Panc1 (cell line): ENCODE data around the gene CHST14. TPM values are rescaled to one million over a fixed set of nuclear protein-coding genes. Genes with fewer than 3 reads are reported as not detected.

Experiments used
- ATAC-seq: fragments of 200-7000 bp; cut with Tn5 transposase; 2 replicates; pipeline ENCODE4 v1.9.1; 2020; ENCODE audit warnings: mild to moderate bottlenecking, moderate library complexity
- BruUV-seq: library from RNA; stranded (reverse); fragments of 400-500 nt; replicated peaks from 2 replicates; lab custom pipeline; 2021; lab: Mats Ljungman, UMichigan
- CTCF ChIA-PET: fragments of 300-600 bp; sonication (Branson Sonifier 250); formaldehyde crosslinking; loops from one replicate; lab custom pipeline; 2022; ENCODE audit warnings: antibody characterized with exemption; lab: Charles Lee
- POLR2A ChIA-PET: fragments of 300-600 bp; sonication (Branson Sonifier 250); formaldehyde crosslinking; loops from one replicate; lab custom pipeline; 2022; ENCODE audit warnings: antibody characterized with exemption; lab: Charles Lee
- DNase-seq: peaks from one replicate; pipeline ENCODE4 v3.0.0-alpha.2; 2010; ENCODE audit warnings: low read depth, low spot score
- H3K27ac ChIP-seq: 2 replicates; pipeline ENCODE4 v1.5.1; 2011; ENCODE audit warnings: mild to moderate bottlenecking, low read length, inconsistent platforms
- H3K27me3 ChIP-seq: fragments of 200-500 bp; sonication (Bioruptor generic); 2 replicates; pipeline ENCODE4 v1.6.0; 2014; ENCODE audit warnings: low read length, inconsistent platforms; ENCODE audit not compliant: control insufficient read depth, insufficient read depth
- H3K36me3 ChIP-seq: fragments of 200-500 bp; sonication (Bioruptor generic); 2 replicates; pipeline ENCODE4 v1.5.1; 2014; ENCODE audit warnings: inconsistent platforms, mild to moderate bottlenecking, low read length, moderate library complexity; ENCODE audit not compliant: control insufficient read depth, insufficient read depth
- H3K4me1 ChIP-seq: 2 replicates; pipeline ENCODE4 v1.5.1; 2011; ENCODE audit warnings: inconsistent platforms, mild to moderate bottlenecking, low read length, moderate library complexity; ENCODE audit not compliant: control insufficient read depth, insufficient read depth
- H3K4me3 ChIP-seq, 2 experiments: 2 replicates each; pipeline ENCODE4 v1.5.1; 2011 to 2012; ENCODE audit warnings: low read depth in 2 of 2, low read length in 2 of 2, mild to moderate bottlenecking in 2 of 2, inconsistent platforms in 1 of 2, moderate library complexity in 1 of 2
- H3K9me3 ChIP-seq: fragments of 200-500 bp; sonication (Bioruptor generic); 2 replicates; pipeline ENCODE4 v1.5.1; 2014; ENCODE audit warnings: low read depth, mild to moderate bottlenecking, inconsistent platforms, low read length, moderate library complexity; ENCODE audit not compliant: control insufficient read depth, insufficient read depth
- POLR2AphosphoS5 ChIP-seq: IDR thresholded peaks from 2 replicates; pipeline ENCODE4 v1.6.1; 2012; ENCODE audit warnings: mild to moderate bottlenecking, low read depth, low read length, moderate library complexity
- SIN3A ChIP-seq: IDR thresholded peaks from 2 replicates; pipeline ENCODE4 v1.6.1; 2012; ENCODE audit warnings: low read depth, mild to moderate bottlenecking, low read length, moderate library complexity, borderline replicate concordance; ENCODE audit not compliant: insufficient read depth
- TCF7L2 ChIP-seq: IDR thresholded peaks from 2 replicates; pipeline ENCODE4 v1.6.1; 2011; ENCODE audit warnings: mild to moderate bottlenecking, low read depth, low read length, inconsistent platforms
- in situ Hi-C: cut with HindIII; loops from 2 replicates; pipeline ENCODE4 v1.10.0; 2016; ENCODE audit warnings: low sequenced_read_pairs, low pct_unique_long_range_greater_than_20kb
- intact Hi-C: fragments of 100-400 bp; cut with micrococcal nuclease; formaldehyde crosslinking; loops from one replicate; pipeline ENCODE4 v1.10.0; 2022; ENCODE audit not compliant: unreplicated experiment
- total RNA-seq: library from RNA; stranded (reverse); gene quantifications from one replicate; pipeline ENCODE4 v1.2.1, GENCODE V29; 2021; ENCODE audit not compliant: unreplicated experiment
- TF ChIP-seq, protein P1 (sequence below), 2 experiments: IDR thresholded peaks; 2 replicates each; pipeline ENCODE4 v1.6.1; 2011 to 2012; ENCODE audit warnings: low read depth in 2 of 2, control low read depth in 1 of 2, low read length in 1 of 2, mild to moderate bottlenecking in 1 of 2, moderate library complexity in 1 of 2; ENCODE audit not compliant: insufficient read depth in 1 of 2
- TF ChIP-seq, protein P2 (sequence below): fragments of 450-650 bp; IDR thresholded peaks from 2 replicates; pipeline ENCODE4 v1.5.1; 2017; ENCODE audit warnings: mild to moderate bottlenecking

CHST14 gene
- total RNA-seq, 1 experiment from 2014 or later = 42.4 TPM

DNA sequence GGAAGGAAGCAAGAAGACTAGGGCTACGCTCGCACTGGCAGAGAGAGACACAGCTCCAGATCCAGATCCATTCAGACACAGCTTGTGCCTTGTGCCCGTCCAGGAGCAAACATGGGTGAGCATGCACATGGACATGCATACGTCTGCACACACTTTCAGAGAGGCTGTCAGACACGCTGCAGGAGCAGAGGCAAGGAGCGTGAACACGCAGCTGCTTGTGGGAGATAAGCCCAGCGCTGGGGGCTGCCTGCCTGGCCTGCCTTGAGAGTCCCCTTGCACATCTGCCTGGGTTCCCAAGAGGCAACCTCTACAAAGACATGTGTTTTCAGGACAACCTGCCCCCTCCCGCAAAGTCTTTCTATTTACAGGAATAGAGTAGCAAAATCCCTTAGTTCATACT is 43.6 kb upstream of the CHST14 start:
- no peaks in the 10 kb centered on the region for H3K36me3 ChIP-seq
- ChIA-PET POLR2A (no interaction called here), CTCF (no interaction called here)
- TF ChIP-seq, protein P1, sequence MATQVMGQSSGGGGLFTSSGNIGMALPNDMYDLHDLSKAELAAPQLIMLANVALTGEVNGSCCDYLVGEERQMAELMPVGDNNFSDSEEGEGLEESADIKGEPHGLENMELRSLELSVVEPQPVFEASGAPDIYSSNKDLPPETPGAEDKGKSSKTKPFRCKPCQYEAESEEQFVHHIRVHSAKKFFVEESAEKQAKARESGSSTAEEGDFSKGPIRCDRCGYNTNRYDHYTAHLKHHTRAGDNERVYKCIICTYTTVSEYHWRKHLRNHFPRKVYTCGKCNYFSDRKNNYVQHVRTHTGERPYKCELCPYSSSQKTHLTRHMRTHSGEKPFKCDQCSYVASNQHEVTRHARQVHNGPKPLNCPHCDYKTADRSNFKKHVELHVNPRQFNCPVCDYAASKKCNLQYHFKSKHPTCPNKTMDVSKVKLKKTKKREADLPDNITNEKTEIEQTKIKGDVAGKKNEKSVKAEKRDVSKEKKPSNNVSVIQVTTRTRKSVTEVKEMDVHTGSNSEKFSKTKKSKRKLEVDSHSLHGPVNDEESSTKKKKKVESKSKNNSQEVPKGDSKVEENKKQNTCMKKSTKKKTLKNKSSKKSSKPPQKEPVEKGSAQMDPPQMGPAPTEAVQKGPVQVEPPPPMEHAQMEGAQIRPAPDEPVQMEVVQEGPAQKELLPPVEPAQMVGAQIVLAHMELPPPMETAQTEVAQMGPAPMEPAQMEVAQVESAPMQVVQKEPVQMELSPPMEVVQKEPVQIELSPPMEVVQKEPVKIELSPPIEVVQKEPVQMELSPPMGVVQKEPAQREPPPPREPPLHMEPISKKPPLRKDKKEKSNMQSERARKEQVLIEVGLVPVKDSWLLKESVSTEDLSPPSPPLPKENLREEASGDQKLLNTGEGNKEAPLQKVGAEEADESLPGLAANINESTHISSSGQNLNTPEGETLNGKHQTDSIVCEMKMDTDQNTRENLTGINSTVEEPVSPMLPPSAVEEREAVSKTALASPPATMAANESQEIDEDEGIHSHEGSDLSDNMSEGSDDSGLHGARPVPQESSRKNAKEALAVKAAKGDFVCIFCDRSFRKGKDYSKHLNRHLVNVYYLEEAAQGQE (IDR thresholded peaks at IDR 0.05; ENCODE audit: insufficient read depth in 1 of 2, low read depth in 2 of 2, low read length in 1 of 2) = no peak
- no peak for TF ChIP-seq POLR2AphosphoS5
- TF ChIP-seq, protein P2, sequence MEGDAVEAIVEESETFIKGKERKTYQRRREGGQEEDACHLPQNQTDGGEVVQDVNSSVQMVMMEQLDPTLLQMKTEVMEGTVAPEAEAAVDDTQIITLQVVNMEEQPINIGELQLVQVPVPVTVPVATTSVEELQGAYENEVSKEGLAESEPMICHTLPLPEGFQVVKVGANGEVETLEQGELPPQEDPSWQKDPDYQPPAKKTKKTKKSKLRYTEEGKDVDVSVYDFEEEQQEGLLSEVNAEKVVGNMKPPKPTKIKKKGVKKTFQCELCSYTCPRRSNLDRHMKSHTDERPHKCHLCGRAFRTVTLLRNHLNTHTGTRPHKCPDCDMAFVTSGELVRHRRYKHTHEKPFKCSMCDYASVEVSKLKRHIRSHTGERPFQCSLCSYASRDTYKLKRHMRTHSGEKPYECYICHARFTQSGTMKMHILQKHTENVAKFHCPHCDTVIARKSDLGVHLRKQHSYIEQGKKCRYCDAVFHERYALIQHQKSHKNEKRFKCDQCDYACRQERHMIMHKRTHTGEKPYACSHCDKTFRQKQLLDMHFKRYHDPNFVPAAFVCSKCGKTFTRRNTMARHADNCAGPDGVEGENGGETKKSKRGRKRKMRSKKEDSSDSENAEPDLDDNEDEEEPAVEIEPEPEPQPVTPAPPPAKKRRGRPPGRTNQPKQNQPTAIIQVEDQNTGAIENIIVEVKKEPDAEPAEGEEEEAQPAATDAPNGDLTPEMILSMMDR = no peak
- TF ChIP-seq TCF7L2 = no peak
- no peak for TF ChIP-seq SIN3A
- no TSS peak for BruUV-seq
- no peak overlapping the region for H3K27ac ChIP-seq
- intact Hi-C loops = no loop called here
- no peaks in the 10 kb centered on the region for H3K4me1 ChIP-seq
- no peaks in the 10 kb centered on the region for H3K27me3 ChIP-seq
- H3K9me3 ChIP-seq = no peaks in the 10 kb centered on the region
- no peak for DNase-seq
- ATAC-seq = no peak
- in situ Hi-C loops = no loop called here
- H3K4me3 ChIP-seq = no peak overlapping the region

DNA sequence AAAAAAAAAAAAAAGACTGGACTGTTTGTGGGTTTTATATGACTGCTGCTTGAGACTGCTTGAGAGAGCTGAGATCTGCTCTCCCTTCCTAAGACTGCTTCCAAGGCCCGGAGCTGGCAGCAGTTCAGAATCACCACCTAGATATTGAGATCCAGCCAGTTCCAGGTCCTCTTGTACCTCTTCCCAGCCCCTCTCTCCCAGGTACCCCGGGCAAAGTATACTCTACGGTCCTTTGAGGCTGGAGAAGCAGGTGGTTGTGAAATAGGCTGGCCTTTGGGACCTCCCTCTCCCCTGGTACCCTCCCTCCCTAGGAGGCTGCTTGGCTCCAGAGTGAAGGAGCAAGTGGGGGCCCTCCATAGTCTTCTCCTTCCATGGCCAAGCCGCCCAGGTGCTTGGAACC is 42.6 kb upstream of the CHST14 start:
- in situ Hi-C loops (no loop called here), intact Hi-C loops (no loop called here)
- no peak for ATAC-seq

More for the DNA sequence above, 42.6 kb upstream of the CHST14 start:
- no TSS peak for BruUV-seq
- no peak overlapping the region for H3K27ac ChIP-seq
- ChIA-PET POLR2A (no interaction called here), CTCF (no interaction called here)
- H3K36me3 ChIP-seq = no peaks in the 10 kb centered on the region
- no peaks in the 10 kb centered on the region for H3K9me3 ChIP-seq
- H3K4me3 ChIP-seq = no peak overlapping the region
- H3K4me1 ChIP-seq = no peaks in the 10 kb centered on the region
- H3K27me3 ChIP-seq = no peaks in the 10 kb centered on the region
- no peak for TF ChIP-seq POLR2AphosphoS5
- TF ChIP-seq TCF7L2 = no peak
- TF ChIP-seq, protein P1 (IDR thresholded peaks at IDR 0.05; ENCODE audit: insufficient read depth in 1 of 2, low read depth in 2 of 2, low read length in 1 of 2) = no peak
- TF ChIP-seq, protein P2 = no peak
- TF ChIP-seq SIN3A = no peak
- DNase-seq = no peak
